HG03439 (cell line): ENCODE results near the gene GPN3.
A peak's percentile ranks its signal among the peaks of the same experiment; 100 is the strongest.
"Not testable (repeated sequence)": the region's sequence is repeated elsewhere in the genome, so short reads cannot be mapped to it uniquely, and the experiment has no call there.

Experiments used
- ATAC-seq: cut with Tn5 transposase; IDR thresholded peaks from one replicate; pipeline ENCODE4 v1.9.1; 2021; ENCODE audit warnings: mild to moderate bottlenecking, moderate library complexity; ENCODE audit not compliant: unreplicated experiment

The GPN3 gene

DNA sequence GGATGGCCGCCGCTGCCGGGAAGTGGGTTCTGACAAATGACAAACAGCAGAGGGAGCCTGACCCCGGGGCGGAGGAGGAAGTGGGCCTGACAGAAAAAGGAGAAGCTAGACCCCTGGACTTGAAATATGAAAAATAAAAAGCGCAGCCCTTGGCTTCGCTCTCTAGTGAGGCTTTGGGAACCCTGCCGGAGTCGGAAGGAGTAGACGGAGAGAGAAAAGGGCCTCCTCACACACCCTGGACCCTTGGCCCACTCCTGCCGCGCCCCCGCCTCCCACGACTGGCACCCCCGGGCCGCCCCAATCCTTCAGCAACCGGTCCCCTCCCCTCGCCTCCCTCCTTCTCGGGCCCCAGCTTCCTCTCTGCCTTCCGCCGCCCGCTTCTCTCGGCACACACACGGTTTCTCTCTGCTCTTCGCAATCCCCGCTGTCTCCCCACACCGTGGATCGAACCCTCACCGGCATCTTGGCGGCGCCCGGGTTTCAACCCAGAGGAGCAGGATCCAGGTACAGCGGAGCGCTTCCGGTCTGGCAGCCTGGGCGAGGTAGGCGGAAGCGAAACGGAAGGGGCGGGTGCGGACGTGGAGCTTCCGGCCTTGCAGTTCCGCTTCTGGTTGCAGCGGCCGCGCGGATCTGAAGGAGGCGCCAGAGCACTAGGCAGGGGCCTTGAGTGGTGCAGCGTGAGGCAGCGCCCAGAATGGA lies 18.1 kb downstream of the GPN3 start, which contains the start of gene ARPC3:
Gene ARPC3, minus strand, starts transcription at position 539 of the 699 bp plus-strand sequence. Its CDS starts 77 bp downstream, at position 462.
- peak; percentile 87 for ATAC-seq

GRCh38 chr12:110444455-110444854 lies 23.6 kb downstream of the GPN3 start:
- no peak for ATAC-seq

GRCh38 chr12:110436231-110436630 lies 31.8 kb downstream of the GPN3 start:
- no peak for ATAC-seq

DNA sequence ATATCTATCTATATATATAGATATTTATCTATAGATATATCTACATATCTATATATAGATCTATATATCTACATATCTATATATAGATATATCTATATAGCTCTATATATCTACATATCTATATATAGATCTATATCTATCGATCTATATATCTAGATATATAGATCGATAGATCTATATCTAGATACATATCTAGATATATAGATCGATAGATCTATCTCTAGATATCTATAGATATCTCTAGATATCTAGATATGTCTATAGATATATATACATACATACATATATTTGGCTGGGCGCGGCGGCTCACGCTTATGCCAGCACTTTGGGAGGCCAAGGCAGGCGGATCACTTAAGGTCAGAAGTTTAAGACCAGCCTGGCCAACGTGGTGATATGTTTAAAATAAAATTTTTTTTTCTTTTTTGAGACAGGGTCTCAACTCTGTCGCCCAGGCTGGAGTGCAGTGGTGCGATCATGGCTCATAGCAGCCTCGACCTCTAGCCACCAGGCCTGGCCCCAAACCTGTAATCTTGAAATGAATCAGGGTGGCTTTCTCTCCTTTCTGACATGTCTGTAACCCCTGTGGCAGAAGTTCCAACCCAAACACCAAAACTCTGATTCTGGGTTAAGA lies 36.0 kb downstream of the GPN3 start:
- no peak for ATAC-seq

GRCh38 chr12:110429676-110430075 lies 38.4 kb downstream of the GPN3 start:
- not testable (repeated sequence) for ATAC-seq

- ATAC-seq = no peak
Observed at GRCh38 chr12:110426406-110426805, 41.7 kb downstream of the GPN3 start.

GRCh38 chr12:110424237-110424636 lies 43.8 kb downstream of the GPN3 start:
- ATAC-seq = no peak

- no peak for ATAC-seq
Observed at GRCh38 chr12:110421701-110422100, 46.4 kb downstream of the GPN3 start.

- ATAC-seq = no peak
Observed at GRCh38 chr12:110421159-110421661, 46.8 kb downstream of the GPN3 start.

GRCh38 chr12:110420644-110421043 lies 47.4 kb downstream of the GPN3 start:
- not testable (repeated sequence) for ATAC-seq

DNA sequence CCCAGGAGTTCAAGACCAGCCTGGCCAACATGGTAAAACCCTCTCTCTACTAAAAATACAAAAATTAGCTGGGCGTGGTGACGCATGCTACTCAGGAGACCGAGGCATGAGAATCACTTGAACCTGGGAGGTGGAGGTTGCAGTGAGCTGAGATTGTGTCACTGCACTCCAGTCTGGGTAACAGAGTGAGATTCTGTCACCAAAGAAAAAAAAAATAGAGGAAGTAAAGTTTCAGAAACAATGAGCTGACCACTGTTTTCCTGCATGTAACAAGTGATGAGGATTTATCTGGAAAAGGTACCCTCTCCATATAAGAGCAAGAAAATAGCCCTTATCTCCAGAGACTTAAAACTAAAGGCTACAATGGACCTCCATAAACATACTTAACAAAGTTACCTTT lies 50.9 kb downstream of the GPN3 start:
- ATAC-seq = not testable (repeated sequence)

DNA sequence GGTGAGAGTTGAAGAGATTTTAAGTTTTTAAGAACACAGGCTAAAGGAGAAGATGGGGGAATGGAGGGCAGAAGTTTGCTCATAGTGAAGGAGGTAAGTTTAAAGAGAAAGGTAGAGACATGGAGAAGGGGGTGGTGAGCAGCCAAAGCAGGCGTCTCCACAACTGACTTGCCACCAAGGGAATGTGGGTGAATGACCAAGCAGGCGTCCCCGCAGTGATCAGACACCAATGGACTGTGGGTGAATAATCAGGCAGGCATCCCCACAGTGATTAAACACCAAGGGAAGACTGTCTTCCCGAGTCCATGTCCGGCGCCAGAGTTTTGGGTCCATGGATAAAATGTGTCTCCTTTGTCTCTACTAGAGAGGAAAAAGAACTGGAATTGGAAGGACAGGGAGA lies 58.0 kb downstream of the GPN3 start:
- not testable (repeated sequence) for ATAC-seq

GRCh38 chr12:110405126-110405662 lies 62.9 kb downstream of the GPN3 start:
- ATAC-seq = not testable (repeated sequence)

GRCh38 chr12:110403976-110404682 lies 63.9 kb downstream of the GPN3 start:
- ATAC-seq = peak; percentile 51

DNA sequence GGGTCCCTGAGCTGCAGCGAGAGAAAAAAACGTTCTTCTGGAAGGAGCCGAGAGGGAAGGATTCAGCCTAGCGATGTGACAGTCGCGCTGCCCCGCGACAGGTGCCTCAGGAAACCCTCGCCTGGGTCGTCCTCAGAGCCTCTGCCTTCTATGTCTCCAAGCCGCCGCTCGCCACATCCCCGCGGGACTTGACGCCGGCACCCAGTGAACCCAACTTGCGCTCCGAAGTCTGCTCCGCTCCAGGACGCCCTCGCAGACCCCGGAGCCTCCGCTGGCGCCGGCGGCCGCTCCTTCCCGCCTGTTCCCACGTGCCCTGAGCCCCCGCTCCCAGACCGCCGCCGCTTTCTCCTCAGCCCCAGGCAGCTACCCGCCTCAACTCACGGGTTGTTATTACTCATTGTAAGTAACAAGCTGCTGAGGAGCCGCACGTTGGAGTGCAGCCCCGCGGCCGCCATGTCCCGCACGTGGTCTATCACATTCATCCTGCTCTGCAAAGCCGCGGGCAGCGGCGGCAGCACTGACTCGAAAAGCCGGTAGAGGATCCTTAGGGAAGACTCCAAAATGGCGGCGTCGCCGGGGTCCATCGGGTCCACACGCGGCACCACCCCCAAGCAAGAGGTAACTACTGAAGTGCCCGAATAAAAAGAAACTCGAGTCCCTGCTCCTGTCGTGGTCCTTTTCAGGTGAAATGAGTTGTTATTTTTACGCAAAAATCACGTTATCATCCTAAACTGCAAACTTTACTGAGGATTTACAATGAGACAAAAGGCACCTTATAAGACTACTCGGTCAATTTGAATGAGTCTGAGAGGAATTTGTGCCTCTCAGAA lies 64.7 kb downstream of the GPN3 start, which contains the start of gene ANAPC7:
Gene ANAPC7, minus strand, starts transcription at position 563 of the 830 bp plus-strand sequence. Its CDS starts 81 bp downstream, at position 482.
- ATAC-seq = peak; percentile 87
